ENCODE data around the gene KRTAP10-10. TPM values are rescaled to one million over a fixed set of nuclear protein-coding genes. Genes with fewer than 3 reads are reported as not detected.

KRTAP10-10 gene
- total RNA-seq, 2 experiments from 2014 or later: not detected

Other genes with a start within 250 kb of the KRTAP10-10 start
- 1 to 10 TPM; 5.0 to 5.1 TPM for gene LRRC3, start 181.8 kb upstream of the KRTAP10-10 start, total RNA-seq
- gene KRTAP10-1, start 97.2 kb upstream of the KRTAP10-10 start, total RNA-seq: not detected
- gene KRTAP10-2, start 85.9 kb upstream of the KRTAP10-10 start, total RNA-seq: not detected
- not detected for gene KRTAP10-3, start 78.6 kb upstream of the KRTAP10-10 start, total RNA-seq
- not detected for gene KRTAP10-4, start 63.6 kb upstream of the KRTAP10-10 start, total RNA-seq
- gene KRTAP10-5, start 56.8 kb upstream of the KRTAP10-10 start, total RNA-seq: not detected
- not detected for gene KRTAP10-6, start 44.9 kb upstream of the KRTAP10-10 start, total RNA-seq
- not detected for gene KRTAP10-7, start 36.8 kb upstream of the KRTAP10-10 start, total RNA-seq
- gene KRTAP10-8, start 25.3 kb upstream of the KRTAP10-10 start, total RNA-seq: not detected
- not detected for gene KRTAP10-9, start 10.3 kb upstream of the KRTAP10-10 start, total RNA-seq
- gene KRTAP10-11, start 9.1 kb downstream of the KRTAP10-10 start, total RNA-seq: not detected
- gene KRTAP12-4, start 17.3 kb downstream of the KRTAP10-10 start, total RNA-seq: not detected
- not detected for gene KRTAP12-3, start 20.6 kb downstream of the KRTAP10-10 start, total RNA-seq
- not detected for gene KRTAP12-2, start 29.6 kb downstream of the KRTAP10-10 start, total RNA-seq
- gene KRTAP12-1, start 44.8 kb downstream of the KRTAP10-10 start, total RNA-seq: not detected
- gene KRTAP10-12, start 59.8 kb downstream of the KRTAP10-10 start, total RNA-seq: not detected
- not detected for gene TSPEAR, start 74.2 kb downstream of the KRTAP10-10 start, total RNA-seq
- 100 to 1,000 TPM in 1 of 2 experiments, 10 to 100 TPM in 1; 95.8 to 103 TPM for gene UBE2G2, start 164.5 kb downstream of the KRTAP10-10 start, total RNA-seq
- gene SUMO3, start 180.7 kb downstream of the KRTAP10-10 start, total RNA-seq: 10 to 100 TPM; 91.1 to 97.9 TPM
- gene PTTG1IP, start 236.3 kb downstream of the KRTAP10-10 start, total RNA-seq: 10 to 100 TPM; 70.2 to 79.9 TPM

Data from activated CD4-positive, alpha-beta T cell treated with anti-CD3 and anti-CD28 coated beads, Interleukin-2, amount 10 ng/mL, durations not matched to agents 7 days and 5 days (primary cell).